SJCRH30 (cell line): ENCODE measurements around the gene PANK2. TPM values are rescaled to one million over a fixed set of nuclear protein-coding genes. Genes with fewer than 3 reads are reported as not detected.
"Not testable (repeated sequence)": the region's sequence is repeated elsewhere in the genome, so short reads cannot be mapped to it uniquely, and the experiment has no call there.

Experiments
- DNase-seq, 2 experiments: peaks; one replicate each; pipeline ENCODE4 v3.0.0-alpha.2; 2015 to 2020
- H3K27ac ChIP-seq: fragments of 250-450 bp; sonication (Bioruptor Pico); 2 replicates; pipeline ENCODE4 v1.5.1; 2020; ENCODE audit warnings: mild to moderate bottlenecking, moderate library complexity
- H3K27me3 ChIP-seq: fragments of 250-450 bp; sonication (Bioruptor Pico); 2 replicates; pipeline ENCODE4 v1.5.1; 2020; ENCODE audit warnings: mild to moderate bottlenecking, moderate library complexity
- H3K36me3 ChIP-seq: fragments of 250-450 bp; sonication (Bioruptor Pico); 2 replicates; pipeline ENCODE4 v1.5.1; 2020; ENCODE audit warnings: mild to moderate bottlenecking, moderate library complexity
- H3K4me1 ChIP-seq: fragments of 250-450 bp; sonication (Bioruptor Pico); 2 replicates; pipeline ENCODE4 v1.5.1; 2020; ENCODE audit warnings: mild to moderate bottlenecking, moderate library complexity
- H3K4me3 ChIP-seq: fragments of 250-450 bp; sonication (Bioruptor Pico); 2 replicates; pipeline ENCODE4 v1.5.1; 2020; ENCODE audit warnings: mild to moderate bottlenecking, moderate library complexity
- H3K9me3 ChIP-seq: fragments of 250-450 bp; sonication (Bioruptor Pico); replicated peaks from 2 replicates; pipeline ENCODE4 v1.5.1; 2020; ENCODE audit warnings: mild to moderate bottlenecking, moderate library complexity
- total RNA-seq: library from RNA; depleted of rRNA; stranded (reverse); fragments of >200 nt; shearing (Covaris generic); gene quantifications from 2 replicates; pipeline ENCODE4 v1.2.3, GENCODE V29; 2014; rRNA removed

Gene PANK2
- total RNA-seq, 1 experiment from 2014 or later, result 57.9 TPM

GRCh38 chr20:3937618-3938017 is 48.4 kb downstream of the PANK2 start:
- no peak for DNase-seq
- no peaks in the 10 kb centered on the region for H3K4me1 ChIP-seq
- H3K36me3 ChIP-seq, result 0 out of 2 replicates have a peak, but pooled peaks cover 3% of the 10 kb centered on the region

GRCh38 chr20:3940905-3941304 is 51.7 kb downstream of the PANK2 start:
- H3K9me3 ChIP-seq, result no peaks in the 10 kb centered on the region; the same call in 1 of the 2 replicates
- H3K27ac ChIP-seq, result no peak overlapping the region
- no peaks in the 10 kb centered on the region for H3K4me1 ChIP-seq
- no peak for DNase-seq
- 0 out of 2 replicates have a peak, but pooled peaks cover 3% of the 10 kb centered on the region for H3K36me3 ChIP-seq
- no peak overlapping the region for H3K4me3 ChIP-seq
- no peaks in the 10 kb centered on the region for H3K27me3 ChIP-seq

More at GRCh38 chr20:3937618-3938017, 48.4 kb downstream of the PANK2 start:
- Histone ChIP-seq H3K4me3 (no peak overlapping the region), H3K27me3 (no peaks in the 10 kb centered on the region), H3K9me3 (no peaks in the 10 kb centered on the region; the same call in 1 of the 2 replicates), H3K27ac (no peak overlapping the region)

- not testable (repeated sequence) for H3K27ac ChIP-seq, DNase-seq, H3K36me3 ChIP-seq, H3K9me3 ChIP-seq, H3K4me1 ChIP-seq, H3K27me3 ChIP-seq, H3K4me3 ChIP-seq
Measured at GRCh38 chr20:3946666-3947065, 57.5 kb downstream of the PANK2 start.

- Histone ChIP-seq H3K4me3 (no peak overlapping the region), H3K9me3 (no peaks in the 10 kb centered on the region), H3K4me1 (no peaks in the 10 kb centered on the region), H3K36me3 (no peaks in the 10 kb centered on the region), H3K27ac (no peak overlapping the region), H3K27me3 (no peaks in the 10 kb centered on the region)
- no peak for DNase-seq
Measured at GRCh38 chr20:3964719-3965118, 75.5 kb downstream of the PANK2 start.

- Histone ChIP-seq H3K27me3 (no peaks in the 10 kb centered on the region), H3K27ac (no peak overlapping the region), H3K9me3 (no peaks in the 10 kb centered on the region), H3K36me3 (no peaks in the 10 kb centered on the region; the same call in 1 of the 2 replicates), H3K4me3 (no peak overlapping the region), H3K4me1 (no peaks in the 10 kb centered on the region)
- no peak for DNase-seq
Measured at GRCh38 chr20:3966571-3966970, 77.4 kb downstream of the PANK2 start.

- no peaks in the 10 kb centered on the region for H3K27me3 ChIP-seq
- no peak for DNase-seq
- no peaks in the 10 kb centered on the region for H3K9me3 ChIP-seq
- H3K4me3 ChIP-seq, result no peak overlapping the region
- no peak overlapping the region for H3K27ac ChIP-seq
- H3K4me1 ChIP-seq, result no peaks in the 10 kb centered on the region
- no peaks in the 10 kb centered on the region; the same call in none of the 2 replicates for H3K36me3 ChIP-seq
Measured at GRCh38 chr20:3970016-3970415, 80.8 kb downstream of the PANK2 start.

- Histone ChIP-seq H3K4me3 (no peak overlapping the region), H3K9me3 (no peaks in the 10 kb centered on the region), H3K4me1 (no peaks in the 10 kb centered on the region), H3K27ac (no peak overlapping the region), H3K36me3 (no peaks in the 10 kb centered on the region; the same call in none of the 2 replicates), H3K27me3 (no peaks in the 10 kb centered on the region)
- DNase-seq, result no peak
Measured at GRCh38 chr20:3971145-3971544, 82.0 kb downstream of the PANK2 start.

- Histone ChIP-seq H3K36me3 (no peaks in the 10 kb centered on the region; the same call in none of the 2 replicates), H3K4me1 (no peaks in the 10 kb centered on the region), H3K27ac (no peak overlapping the region), H3K27me3 (no peaks in the 10 kb centered on the region), H3K4me3 (no peak overlapping the region), H3K9me3 (no peaks in the 10 kb centered on the region)
- no peak for DNase-seq
Measured at GRCh38 chr20:3972161-3972560, 83.0 kb downstream of the PANK2 start.

GRCh38 chr20:3972631-3973030 is 83.4 kb downstream of the PANK2 start:
- DNase-seq, H3K9me3 ChIP-seq, H3K4me3 ChIP-seq, H3K36me3 ChIP-seq, H3K27ac ChIP-seq, H3K27me3 ChIP-seq, H3K4me1 ChIP-seq: not testable (repeated sequence)

GRCh38 chr20:3973705-3974104 is 84.5 kb downstream of the PANK2 start:
- DNase-seq, result no peak
- no peaks in the 10 kb centered on the region for H3K9me3 ChIP-seq
- no peak overlapping the region for H3K27ac ChIP-seq
- H3K36me3 ChIP-seq, result no peaks in the 10 kb centered on the region; the same call in none of the 2 replicates
- no peaks in the 10 kb centered on the region for H3K4me1 ChIP-seq
- H3K4me3 ChIP-seq, result no peak overlapping the region
- no peaks in the 10 kb centered on the region for H3K27me3 ChIP-seq

GRCh38 chr20:3976511-3976910 is 87.3 kb downstream of the PANK2 start:
- no peak for DNase-seq
- Histone ChIP-seq H3K4me1 (no peaks in the 10 kb centered on the region), H3K36me3 (no peaks in the 10 kb centered on the region; the same call in 1 of the 2 replicates), H3K9me3 (no peaks in the 10 kb centered on the region), H3K27me3 (no peaks in the 10 kb centered on the region), H3K27ac (no peak overlapping the region), H3K4me3 (no peak overlapping the region)

Other genes with a start within 250 kb of the PANK2 start
- not detected in 2 replicates for gene GFRA4, start 226.0 kb upstream of the PANK2 start, total RNA-seq
- not detected in 2 replicates for gene ADAM33, start 207.4 kb upstream of the PANK2 start, total RNA-seq
- 0.02 TPM in 1 of 2 replicates, not detected in the other for gene SIGLEC1, start 176.8 kb upstream of the PANK2 start, total RNA-seq
- not detected in 2 replicates for gene HSPA12B, start 156.7 kb upstream of the PANK2 start, total RNA-seq
- 44.9 and 51.3 TPM in 2 replicates for gene ADISSP, start 121.6 kb upstream of the PANK2 start, total RNA-seq
- gene SPEF1, start 107.9 kb upstream of the PANK2 start, total RNA-seq, result 0.08 and 0.16 TPM in 2 replicates
- gene CENPB, start 102.6 kb upstream of the PANK2 start, total RNA-seq, result 34.6 and 36.7 TPM in 2 replicates
- 75.1 and 78.8 TPM in 2 replicates for gene CDC25B, start 93.1 kb upstream of the PANK2 start, total RNA-seq
- 8.9 and 9.4 TPM in 2 replicates for gene AP5S1, start 68.8 kb upstream of the PANK2 start, total RNA-seq
- 26.4 and 28.9 TPM in 2 replicates for gene MAVS, start 42.6 kb upstream of the PANK2 start, total RNA-seq
- gene RNF24, start 126.2 kb downstream of the PANK2 start, total RNA-seq, result 7.4 and 7.5 TPM in 2 replicates